Activated CD4-positive, alpha-beta T cell treated with anti-CD3 and anti-CD28 coated beads for 4 hours (primary cell): ENCODE measurements around the gene TSPOAP1.

Experiments
- DNase-seq, 2 donors: peaks; one replicate each; pipeline ENCODE4 v3.0.0-alpha.2; 2020

TSPOAP1 gene

DNA sequence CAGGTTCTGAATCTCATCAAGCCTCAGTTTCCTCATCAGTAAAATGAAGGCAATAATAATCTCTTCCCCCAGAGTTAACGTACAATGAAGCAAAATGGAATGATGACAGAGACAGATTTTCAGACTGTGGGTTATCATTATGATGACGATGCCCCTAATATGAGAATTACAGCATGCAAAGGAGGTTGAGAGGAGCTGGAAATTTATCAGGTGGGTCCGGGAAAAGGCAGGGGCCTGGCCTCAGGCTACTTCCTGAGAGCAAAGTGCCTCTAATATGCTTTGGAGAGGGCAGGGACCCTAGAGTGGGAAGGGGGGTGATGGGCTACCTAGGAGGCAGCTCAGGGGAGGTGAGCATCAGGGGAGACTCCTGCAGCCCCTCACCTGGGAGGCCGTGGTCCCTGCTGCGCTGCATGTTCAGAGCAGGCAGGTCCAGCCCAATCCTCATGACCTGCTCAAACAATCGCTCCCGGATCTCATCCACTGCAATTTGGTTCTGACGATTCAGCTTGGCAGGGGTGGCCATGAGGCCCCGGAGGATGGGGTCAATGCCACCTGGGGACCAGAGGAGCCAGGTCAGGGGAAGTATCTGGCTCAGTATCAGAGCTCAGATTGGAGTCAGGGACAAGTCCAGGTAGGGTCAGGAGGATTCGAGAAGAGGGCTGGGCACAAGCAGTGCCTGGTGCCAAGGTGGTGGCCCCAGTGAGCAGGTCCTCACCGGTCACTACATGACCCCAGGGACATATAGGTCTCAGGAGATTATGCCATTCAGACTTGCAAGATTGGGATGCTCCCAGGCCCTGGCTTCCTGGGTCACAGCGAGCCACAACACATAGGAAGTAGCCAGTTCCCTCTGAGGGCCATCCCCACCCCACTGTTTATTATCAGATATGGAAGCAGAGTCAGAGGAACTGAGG, 56.0 kb downstream of the TSPOAP1 start:
- DNase-seq: no peak

DNA sequence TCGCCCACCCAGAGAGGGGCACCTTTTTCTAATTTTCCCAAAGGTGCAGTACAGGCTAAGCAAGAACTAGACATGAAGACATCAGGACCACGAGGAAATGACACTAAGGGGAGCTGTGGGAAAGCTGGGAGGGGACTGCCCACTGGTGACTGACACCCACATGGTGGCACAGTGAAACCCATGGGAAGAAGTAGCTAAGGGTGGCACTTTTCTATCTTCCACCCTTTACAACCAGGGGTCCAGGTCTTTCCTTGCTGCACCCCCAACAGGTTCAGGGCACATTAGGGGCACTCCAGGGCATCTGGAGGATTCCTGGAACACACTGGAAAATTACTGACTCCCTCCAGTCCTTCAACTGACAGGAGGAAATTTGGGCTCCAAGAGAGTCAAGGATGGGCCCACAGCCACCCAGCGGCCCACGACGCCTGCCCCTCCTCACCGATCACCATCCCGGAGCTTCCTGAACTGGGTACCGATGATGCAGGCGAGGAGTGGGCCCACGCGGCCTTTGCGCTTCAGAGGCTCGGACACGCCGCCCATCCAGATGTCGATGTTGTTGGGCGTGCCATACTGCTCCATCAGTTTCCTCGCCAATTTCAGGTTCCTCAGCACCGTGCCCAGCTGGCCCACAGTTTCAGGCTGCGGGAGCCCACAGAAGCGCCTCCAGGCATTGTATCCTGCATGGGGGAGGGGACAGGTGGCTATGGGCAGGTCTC, 57.2 kb downstream of the TSPOAP1 start:
- no peak for DNase-seq

DNA sequence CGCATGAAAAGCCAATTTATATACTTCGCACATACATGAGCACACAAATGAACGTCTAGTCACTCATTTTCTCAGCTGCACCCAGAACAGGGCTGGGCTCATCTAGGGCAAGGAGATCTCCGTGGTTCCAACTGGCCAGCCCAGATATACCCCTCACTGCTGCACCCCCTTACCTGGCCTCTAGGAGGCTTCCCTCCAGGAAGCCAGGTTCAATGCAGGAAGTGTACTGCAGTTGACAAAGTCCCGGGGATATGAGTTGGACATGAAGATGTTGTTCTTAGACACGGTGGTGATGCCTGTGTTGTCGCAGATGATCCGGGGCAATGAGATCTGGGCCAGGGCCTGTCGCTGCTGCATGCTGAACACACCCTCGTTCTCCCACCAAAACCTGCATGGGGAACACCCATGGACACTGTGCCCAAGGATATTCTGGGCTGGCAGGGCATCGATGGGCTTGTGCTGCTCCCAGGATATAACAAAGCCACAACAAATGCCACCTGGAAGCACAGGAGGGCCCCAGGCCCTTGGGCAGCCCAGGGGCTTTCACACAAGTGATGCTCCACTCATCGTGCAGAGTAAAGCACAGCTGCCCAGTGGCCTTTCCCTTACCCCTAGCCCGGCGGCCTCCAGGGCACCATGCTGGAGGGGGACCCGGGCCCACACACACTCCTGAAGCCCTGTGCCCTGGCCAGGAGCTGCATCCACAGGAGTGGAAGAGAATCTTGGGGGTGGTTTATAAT, 57.9 kb downstream of the TSPOAP1 start:
- no peak for DNase-seq

DNA sequence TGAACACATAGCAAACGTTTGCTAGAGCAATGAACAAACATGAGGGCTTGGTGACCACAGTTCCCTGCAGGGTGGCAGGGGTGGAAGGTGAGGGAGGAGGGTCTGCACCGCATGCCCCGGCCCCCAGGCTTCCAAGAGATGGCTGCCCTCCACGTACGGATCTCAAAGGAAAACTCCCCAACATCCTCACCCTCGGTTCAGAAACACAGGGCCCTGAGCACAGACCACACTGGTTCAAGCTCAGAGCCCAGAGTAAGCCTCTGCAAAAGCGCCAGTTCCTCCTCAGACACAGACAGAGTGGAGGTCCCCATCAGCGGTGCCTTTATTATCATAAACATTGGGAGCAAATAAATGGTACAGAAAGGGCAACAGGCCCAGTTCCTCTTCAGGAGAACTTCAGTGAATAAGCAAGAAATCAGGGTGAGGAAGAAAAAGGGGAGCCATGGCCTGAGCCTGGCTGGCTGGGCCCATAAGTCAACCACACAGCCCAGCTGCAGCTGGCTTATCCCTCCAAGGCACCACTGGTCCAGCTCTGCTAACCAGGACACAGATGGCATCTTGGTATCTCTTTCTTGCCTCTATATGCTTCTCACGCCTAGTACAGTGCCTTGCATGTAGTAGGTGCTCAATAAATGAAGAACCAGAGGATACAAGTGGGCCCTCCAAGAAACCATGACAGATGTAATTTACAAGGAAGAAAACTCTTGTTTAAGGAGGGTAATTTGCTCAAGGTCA, 58.9 kb downstream of the TSPOAP1 start:
- DNase-seq: no peak

DNA sequence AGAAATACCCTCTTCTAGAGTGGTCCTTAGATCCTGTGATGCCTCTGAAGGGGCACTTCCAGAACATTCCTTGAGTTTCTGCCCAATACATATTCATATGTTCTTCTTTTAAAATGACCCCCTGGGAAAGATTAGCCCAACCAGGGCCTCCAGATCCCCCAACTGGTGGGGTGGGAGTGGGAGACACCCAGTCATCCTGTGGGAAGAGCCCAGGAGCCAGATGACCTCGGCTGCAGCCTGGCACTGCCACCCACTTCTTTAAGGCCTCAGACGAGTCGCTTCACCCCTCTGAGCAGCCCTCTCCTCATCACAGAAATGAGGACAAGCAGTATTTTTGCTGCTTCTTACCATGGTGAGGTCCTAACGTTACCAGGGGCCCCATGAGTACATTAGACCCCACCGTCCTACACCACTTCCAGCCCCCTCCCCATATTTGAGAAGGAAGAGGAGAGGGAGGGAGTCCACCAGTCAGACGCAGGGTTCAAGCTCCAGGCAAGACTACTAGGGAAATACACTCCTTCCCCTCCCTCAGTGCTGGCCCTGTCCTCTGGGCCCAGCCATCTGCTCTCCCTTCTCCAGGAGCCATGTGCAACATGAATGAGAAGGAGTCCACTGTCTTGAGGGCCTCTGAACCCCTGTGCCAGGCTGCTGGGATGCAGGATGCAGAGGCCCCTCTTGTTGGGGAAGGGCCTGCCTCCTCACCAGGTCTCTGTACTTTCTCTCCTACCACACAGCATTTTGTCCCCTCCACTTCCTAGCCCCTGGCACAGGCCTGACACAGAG, 59.6 kb downstream of the TSPOAP1 start:
- no peak for DNase-seq

DNA sequence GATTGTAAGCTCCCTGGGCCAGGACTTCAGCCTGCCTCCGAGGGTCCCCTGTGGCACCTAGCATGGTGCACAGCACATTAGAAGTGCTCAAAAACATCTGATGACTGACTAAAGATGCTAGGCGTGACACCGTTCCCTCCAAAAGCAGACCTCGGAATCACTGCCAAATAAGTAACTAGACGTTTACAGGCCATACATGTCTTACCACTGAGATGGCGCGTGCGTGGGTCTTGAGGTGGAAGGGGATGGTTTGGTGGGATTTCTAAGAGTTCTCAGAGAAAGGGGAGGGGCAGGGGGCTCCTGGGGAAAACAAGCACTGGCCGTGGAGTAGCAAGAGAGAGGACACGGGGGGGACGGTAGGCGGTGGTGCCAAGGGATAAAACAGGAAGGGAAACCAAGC, 60.3 kb downstream of the TSPOAP1 start:
- no peak for DNase-seq

DNA sequence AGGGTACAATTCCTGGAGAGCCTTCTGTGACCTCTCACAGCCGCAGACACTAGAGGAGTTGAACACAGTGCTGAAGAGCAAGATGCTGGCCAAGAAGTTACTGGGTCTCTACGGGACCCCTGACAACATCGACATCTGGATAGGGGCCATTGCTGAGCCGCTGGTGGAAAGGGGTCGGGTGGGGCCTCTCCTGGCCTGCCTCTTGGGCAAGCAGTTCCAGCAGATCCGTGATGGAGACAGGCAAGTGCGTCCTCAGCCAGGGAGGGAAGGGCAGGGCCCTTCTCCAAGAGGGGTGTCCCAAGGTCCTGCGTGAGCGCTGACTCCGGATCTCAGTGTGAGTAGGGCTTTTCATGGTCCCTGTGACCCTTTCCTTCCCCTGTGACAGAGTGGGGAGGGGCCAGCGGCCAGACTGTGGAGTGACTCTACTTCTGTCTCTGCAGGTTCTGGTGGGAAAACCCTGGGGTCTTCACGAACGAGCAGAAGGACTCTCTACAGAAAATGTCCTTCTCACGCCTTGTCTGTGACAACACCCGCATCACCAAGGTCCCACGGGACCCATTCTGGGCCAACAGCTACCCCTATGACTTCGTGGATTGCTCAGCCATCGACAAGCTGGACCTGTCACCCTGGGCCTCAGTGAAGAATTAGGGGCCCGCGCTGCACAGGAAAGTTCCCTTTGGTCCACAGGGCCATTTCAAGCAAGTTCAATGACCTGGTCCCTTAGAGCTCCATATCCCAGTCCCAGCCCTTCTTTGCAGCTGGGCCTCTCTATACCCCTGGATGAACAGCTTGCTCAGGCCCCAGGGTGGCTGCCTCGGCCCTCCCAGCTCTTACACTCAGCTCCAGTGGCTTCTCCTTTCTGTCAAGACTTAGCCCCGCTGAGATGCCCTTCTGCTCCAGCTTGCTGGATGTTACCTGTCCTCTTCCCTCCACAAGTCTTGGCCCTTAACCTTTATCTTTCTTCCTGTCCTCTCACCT, 61.0 kb downstream of the TSPOAP1 start:
- no peak for DNase-seq

DNA sequence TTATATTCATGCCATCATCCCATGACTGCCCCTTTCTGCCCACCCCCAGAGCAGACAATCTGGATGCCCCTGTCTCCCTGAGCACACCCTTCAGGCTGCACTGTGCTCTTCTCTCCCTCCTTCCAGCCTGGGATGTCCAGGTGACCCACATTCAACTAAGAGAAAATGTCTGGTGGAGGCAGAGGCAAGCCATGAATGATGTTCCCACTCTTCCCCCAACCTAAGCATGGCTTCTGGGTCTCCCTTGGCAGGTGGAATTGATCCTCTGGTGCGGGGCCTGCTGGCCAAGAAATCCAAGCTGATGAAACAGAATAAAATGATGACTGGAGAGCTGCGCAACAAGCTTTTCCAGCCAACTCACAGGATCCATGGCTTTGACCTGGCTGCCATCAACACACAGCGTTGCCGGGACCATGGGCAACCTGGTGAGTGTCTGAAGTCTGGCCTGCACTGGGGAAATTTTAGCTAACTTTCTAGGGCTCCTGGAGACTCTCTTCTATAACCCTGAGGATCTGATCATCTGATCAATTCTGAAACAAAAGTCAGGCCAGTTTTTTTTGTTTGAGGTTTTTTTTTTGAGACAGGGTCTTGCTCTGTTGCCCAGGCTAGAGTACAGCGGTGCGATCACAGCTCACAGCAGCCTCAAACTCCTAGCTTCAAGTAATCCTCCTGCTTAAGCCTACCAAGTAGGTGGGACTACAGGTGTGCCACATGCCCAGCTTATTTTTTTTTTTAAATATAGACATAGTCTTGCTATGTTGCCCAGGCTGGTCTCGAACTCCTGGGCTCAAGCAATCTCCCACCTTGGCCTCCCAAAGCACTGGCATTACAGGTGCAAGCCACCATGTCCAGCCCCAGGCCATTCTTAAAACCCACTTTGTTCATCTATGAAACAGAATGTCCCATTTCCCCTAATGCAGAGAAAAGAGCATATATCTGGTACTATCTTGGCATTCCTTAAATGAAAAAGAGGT, 62.4 kb downstream of the TSPOAP1 start:
- DNase-seq: no peak

DNA sequence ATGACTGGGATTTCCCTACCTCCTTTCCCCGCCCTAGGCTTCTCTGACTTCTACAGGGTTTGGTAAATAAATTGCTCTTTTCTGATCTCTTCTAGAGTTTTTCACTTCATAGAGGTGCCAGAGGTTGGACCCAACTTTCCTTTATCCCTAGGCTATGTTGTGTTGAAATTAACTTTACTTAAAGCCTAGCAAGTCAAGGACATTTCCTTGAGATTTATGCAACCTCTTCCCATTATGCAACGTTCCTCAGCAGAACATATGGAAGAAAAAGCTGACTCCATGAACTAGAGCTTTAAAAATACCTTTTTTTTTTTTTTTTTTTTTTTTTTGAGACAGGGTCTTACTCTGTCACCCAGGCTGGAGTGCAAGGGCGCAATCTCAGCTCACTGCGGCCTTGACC, 63.3 kb downstream of the TSPOAP1 start:
- DNase-seq: no peak

DNA sequence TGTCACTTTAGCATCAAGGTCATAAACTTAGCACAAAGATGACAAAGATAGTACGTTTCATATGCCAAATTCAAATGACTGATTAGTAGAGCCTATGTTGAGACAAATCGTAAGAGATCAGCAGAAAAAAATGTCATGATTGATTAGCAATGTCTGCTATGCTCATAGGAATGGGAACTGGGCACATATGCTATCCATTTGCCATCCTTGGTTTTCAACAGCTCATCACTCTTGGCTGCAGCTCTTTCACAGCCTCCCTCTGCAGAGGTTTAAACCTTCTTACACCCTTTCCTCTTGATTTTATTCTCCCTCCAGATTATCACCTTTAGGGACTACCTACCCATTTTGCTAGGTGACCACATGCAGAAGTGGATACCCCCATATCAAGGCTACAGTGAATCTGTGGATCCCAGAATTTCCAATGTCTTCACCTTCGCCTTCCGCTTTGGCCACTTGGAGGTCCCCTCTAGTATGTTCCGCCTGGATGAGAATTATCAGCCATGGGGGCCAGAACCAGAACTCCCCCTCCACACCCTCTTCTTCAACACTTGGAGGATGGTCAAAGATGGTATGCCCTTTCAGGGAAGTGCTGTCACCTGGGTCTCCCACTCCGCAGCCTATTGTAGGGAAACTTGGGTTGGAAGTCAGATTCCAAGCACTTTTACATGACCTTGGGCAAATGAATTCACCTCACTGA, 64.0 kb downstream of the TSPOAP1 start:
- DNase-seq: no peak

DNA sequence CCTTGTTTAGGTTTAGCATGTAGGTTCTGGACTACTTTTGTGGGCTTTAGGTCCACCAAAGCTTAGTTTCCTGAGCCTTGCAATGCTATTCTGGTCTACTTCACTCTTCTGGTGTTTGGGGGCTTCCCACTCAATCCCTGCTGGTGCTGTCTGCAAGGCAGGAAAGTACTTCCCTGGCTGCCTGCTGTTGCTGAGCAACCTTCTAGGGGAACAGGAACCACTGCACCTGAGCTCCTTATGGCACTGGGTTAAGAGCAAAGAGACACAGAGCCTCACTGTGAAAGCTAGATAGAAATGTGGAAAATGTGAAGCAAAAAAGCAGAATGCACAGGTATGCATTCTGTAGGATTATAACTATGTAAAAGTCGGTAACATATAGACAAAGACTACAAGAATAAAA, 64.8 kb downstream of the TSPOAP1 start:
- no peak for DNase-seq

DNA sequence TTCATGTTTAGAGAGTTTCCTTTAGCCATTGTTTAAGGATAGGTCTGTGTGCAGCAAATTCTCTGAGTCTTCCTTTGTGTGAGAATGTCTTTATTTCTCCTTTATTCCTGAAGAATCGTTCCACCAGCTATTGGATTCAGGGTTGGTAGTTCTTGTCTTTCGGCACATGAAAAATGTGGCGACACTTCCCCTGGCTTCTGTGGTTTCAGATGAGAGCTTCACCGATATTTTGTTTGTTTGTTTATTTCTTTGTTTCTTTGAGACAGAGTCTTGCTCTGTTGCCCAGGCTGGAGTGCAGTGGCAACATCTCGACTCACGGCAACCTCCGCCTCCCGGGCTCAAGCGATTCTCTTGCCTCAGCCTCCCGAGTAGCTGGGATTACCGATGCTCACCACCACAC, 66.4 kb downstream of the TSPOAP1 start:
- no peak for DNase-seq

DNA sequence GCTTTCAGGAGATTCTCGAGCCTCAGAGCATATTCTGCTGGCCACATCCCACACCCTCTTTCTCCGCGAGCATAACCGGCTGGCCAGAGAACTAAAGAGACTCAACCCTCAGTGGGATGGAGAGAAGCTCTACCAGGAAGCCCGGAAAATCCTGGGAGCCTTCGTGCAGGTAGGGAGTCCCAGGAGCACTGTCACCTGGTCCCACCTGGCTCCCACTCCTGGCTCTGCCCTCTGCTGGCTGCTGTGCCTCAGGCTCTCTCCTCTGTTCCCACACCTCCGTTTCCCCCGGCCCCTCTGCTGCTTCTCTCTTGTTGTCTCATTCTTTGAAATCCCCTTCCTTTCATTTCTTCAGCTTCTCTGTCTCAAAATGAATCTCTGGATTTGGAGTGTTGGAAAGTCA, 73.8 kb downstream of the TSPOAP1 start:
- no peak for DNase-seq

DNA sequence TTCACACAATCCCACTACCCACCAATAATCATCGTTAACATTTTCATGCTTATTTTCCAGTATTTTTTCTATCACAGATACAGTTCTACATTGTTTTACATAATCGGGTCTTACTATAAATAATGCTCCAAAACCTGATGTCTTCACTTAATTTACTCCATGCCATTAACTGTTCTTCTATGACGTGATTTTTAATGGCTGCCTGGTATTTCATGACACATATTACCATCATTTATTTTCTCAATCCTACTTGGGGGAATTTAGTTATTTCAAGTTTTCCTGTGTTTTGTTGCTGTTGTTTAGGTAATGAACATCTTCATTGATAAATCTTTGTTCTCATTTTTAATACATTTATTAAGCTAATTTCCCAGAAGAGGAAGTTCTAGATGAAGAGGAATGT, 75.5 kb downstream of the TSPOAP1 start:
- DNase-seq: no peak

DNA sequence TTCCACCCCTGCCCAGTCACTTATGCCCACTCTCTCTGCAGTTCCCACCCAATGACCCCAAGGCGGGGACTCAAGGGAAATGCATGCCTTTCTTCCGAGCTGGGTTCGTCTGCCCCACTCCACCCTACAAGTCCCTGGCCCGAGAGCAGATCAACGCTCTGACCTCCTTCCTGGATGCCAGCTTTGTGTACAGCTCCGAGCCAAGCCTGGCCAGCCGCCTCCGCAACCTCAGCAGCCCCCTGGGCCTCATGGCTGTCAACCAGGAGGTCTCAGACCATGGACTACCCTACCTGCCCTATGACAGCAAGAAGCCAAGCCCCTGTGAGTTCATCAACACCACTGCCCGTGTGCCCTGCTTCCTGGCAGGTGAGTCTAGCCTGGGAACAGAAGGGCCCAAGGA, 76.5 kb downstream of the TSPOAP1 start:
- DNase-seq: no peak
